WI38 (cell line): Measurements from ENCODE around the gene YWHAE.

ENCODE experiments used
- H3K4me3 ChIP-seq: 2 replicates; pipeline ENCODE4 v1.5.1; 2011; ENCODE audit warnings: low read depth, mild to moderate bottlenecking, control low read depth, low read length
- TF ChIP-seq, protein P1 (sequence below): IDR thresholded peaks from 2 replicates; pipeline ENCODE4 v1.5.1; 2012; ENCODE audit warnings: low read depth, mild to moderate bottlenecking, control low read depth, low read length

The YWHAE gene

DNA sequence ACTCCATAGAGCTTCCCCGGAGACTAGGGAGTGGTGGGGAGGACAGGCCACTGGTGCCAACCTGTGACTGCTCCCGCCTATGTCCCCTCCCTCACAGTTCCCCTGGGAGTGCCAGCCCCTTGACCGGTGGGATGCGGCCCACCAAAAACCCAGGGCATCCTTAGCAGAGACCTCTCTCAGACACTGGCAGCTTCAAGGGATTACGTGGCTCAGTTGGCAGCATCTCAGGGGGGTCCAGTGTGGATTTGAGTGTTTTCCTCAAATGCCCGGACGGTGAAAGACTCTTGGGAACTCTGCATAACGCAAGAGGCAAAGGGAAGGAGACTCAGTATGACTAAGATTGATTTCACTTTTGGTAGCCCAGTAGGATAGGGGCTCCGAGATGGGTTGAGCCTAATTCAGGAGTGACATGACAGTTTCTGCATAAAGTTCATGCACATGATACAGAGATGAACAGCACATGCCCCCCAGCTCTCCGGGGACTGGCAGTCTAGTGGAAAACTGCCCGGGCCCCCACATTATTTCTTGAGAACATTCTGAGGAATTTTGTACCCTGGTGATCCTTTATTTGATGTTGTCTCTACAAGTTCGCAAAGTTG is 70.2 kb downstream of the YWHAE start:
- TF ChIP-seq, protein P1, sequence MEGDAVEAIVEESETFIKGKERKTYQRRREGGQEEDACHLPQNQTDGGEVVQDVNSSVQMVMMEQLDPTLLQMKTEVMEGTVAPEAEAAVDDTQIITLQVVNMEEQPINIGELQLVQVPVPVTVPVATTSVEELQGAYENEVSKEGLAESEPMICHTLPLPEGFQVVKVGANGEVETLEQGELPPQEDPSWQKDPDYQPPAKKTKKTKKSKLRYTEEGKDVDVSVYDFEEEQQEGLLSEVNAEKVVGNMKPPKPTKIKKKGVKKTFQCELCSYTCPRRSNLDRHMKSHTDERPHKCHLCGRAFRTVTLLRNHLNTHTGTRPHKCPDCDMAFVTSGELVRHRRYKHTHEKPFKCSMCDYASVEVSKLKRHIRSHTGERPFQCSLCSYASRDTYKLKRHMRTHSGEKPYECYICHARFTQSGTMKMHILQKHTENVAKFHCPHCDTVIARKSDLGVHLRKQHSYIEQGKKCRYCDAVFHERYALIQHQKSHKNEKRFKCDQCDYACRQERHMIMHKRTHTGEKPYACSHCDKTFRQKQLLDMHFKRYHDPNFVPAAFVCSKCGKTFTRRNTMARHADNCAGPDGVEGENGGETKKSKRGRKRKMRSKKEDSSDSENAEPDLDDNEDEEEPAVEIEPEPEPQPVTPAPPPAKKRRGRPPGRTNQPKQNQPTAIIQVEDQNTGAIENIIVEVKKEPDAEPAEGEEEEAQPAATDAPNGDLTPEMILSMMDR = no peak
- no peak overlapping the region for H3K4me3 ChIP-seq

GRCh38 chr17:1328437-1328836 is 71.6 kb downstream of the YWHAE start:
- TF ChIP-seq, protein P1 = no peak
- no peak overlapping the region for H3K4me3 ChIP-seq

- no peak overlapping the region for H3K4me3 ChIP-seq
- TF ChIP-seq, protein P1 = no peak
Observed at GRCh38 chr17:1325766-1326165, 74.3 kb downstream of the YWHAE start.

DNA sequence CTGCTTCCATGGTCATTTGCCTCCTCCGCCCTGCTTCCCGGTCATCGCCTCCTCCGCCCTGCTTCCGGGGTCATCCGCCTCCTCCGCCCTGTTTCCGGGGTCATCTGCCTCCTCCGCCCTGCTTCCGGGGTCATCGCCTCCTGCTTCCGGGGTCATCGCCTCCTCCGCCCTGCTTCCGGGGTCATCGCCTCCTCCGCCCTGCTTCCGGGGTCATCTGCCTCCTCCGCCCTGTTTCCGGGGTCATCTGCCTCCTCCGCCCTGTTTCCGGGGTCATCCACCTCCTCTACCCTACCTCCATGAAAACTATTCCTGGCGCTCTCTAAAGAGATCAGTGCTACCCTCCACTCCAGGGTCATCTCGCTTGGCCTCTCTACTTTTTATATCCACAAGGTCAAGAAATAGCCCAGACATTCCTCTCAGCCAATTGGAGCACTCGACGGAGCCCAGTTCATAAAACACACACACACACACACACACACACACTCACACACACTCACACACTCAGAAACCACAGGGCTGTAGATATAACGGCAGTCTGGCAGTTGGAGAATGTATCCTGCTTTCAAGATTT is 75.7 kb downstream of the YWHAE start:
- no peak overlapping the region for H3K4me3 ChIP-seq
- TF ChIP-seq, protein P1 = no peak

DNA sequence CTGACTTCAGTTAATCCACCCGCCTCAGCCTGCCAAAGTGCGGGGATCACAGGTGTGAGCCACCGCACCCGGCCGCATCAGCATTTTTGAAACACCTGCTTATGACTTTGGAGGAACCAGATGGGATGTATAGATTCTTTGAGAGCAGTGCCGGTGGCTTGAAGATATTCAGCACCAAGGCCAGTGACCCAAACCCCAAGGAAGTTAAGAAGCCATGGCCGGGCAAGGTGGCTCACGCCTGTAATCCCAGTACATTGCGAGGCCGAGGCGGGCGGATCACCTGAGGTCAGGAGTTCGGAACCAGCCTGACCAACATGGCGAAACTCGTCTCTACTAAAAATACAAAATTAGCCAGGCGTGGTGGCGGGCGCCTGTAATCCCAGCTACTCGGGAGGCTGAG is 76.7 kb downstream of the YWHAE start:
- no peak overlapping the region for H3K4me3 ChIP-seq
- TF ChIP-seq, protein P1 = no peak

DNA sequence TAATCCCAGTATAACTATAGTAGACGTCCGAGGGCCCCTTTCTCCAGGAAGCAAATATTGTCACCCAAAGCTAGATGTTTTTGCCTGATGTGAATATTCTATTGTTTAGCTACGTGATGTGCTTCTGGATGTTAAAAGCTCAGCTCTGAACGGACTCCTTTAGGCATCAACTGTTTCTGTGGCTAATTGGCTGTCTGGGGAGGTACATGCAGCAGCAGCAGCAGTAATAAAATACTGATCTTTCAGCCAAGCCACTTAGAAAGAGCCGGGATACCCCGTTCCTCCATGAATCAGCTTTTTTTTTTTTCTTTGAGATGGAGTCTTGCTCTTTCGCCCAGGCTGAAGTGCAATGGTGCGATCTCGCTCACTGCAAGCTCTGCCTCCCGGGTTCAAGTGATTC is 77.5 kb downstream of the YWHAE start:
- H3K4me3 ChIP-seq = no peak overlapping the region
- TF ChIP-seq, protein P1 = no peak

GRCh38 chr17:1322014-1322428 is 78.0 kb downstream of the YWHAE start:
- TF ChIP-seq, protein P1 = no peak
- no peak overlapping the region for H3K4me3 ChIP-seq
